HUDEP-2 (cell line): ENCODE measurements around the gene SCAMP5.
A peak's percentile ranks its signal among the peaks of the same experiment; 100 is the strongest.

ENCODE experiments used
- DNase-seq, 76 experiments: peaks; one replicate each; lab custom pipeline; 2025; ENCODE audit not compliant: unreplicated experiment in 76 of 76; lab: John Stamatoyannopoulos, UW

Gene SCAMP5

DNA sequence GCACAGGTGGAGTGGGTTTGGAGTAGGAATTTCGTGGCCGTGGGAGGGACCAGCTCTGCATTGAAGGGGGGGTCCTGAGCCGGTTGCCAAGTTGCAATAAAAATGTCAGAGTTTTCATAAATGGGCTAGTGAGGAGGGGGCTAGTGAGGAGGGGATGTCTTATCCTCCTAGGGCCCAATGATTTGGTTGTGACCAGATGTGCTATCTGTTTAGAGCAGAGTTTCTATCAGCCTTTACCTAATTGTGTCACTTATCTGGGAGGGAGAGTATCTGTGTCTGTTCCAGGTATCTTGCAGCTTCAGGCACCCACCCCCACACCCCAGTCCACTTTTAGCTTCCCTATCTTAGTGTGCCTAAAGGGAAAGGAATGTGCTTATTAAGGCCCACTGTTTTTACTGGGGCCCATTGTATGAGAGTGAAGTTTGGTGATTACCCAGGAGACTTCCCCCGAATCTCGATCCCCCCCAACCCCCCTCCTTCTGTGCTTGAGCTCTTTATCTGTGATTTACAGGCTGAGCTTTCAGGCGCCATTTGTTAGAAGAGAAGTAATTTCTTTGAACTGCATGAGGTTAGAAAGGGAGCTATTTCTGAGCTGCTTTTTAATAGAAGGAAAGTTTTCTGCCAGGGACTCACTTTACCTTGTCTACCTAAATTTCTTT is 70.6 kb downstream of the SCAMP5 start:
- peak in 73 of 76 experiments; percentile 25 to 91 (median 71) for DNase-seq

DNA sequence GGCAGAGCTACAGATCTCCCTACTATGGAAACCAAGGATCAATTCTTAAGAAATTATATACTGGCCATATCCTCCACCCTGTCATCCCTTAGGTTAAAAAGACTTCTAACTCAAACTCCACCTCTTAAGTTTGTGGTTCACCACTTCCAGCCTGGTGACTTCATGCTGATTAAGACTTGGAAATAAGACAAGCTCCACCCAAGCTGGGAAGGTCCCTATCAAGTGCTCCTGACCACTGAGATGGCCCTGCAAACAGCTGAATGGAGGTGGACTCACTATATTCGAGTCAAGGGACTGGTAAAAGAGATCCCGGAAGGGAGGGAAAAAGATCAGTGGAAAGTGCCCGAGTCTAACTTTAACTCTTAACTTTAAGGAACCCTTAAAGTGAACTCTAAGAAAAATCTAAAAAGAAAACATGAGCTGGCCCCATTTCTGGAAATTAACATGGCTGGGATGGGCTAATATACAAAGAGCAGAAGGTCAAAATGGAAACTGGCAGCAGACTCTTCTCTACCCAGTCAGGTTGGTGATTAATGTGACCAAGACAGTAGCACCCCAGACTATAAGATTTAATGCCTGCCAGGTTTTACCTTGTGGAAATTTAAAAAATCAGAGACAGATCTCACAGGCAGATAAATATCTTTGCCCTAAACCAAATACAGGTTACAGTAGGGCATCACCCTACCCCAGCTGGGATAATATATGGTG is 71.9 kb downstream of the SCAMP5 start:
- DNase-seq: peak in 49 of 76 experiments; percentile 2 to 75 (median 35)

- no peak for DNase-seq
Observed at GRCh38 chr15:75068748-75069147, 73.4 kb downstream of the SCAMP5 start.

DNA sequence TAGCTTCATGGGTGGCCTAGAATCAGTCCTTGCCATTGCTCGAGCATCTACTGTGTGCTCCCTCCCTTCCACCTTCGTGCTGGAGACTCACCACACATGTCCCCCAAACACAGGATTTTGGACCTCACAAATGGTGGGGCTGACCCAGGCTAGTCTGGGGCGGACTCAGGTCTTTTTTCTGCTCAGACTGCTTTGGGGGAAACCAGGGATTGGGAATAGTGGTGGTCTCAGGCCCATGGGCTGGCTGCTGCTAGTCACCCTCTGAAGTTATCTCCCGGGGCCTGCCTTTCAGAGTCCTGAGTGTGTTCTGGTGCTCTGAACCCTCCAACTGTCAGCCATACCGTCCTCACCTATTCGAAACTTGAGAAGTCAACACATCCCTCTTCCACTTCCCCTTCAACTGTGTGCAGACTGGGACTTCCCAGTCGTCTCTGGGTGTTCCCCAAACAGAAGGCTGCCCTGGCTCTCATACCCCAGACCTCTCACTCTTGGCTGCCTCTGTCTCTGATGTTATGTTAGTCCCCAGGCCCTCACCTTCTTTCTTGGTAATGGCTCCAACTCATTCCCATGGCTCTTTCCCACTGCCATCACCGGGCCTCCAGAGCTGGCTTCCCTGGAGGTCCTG is 74.0 kb downstream of the SCAMP5 start:
- no peak for DNase-seq

- DNase-seq: no peak
Observed at GRCh38 chr15:75070674-75071073, 75.3 kb downstream of the SCAMP5 start.
